ENCODE data around the gene TOMM6. TPM values are rescaled to one million over a fixed set of nuclear protein-coding genes. Genes with fewer than 3 reads are reported as not detected.

Gene TOMM6
- total RNA-seq, 1 experiment from 2014 or later: 157 TPM

- no peak for DNase-seq (ENCODE audit: low read depth)
These were observed 35.7 kb downstream of the TOMM6 start for GRCh38 chr6:41823178-41823577.

- DNase-seq (ENCODE audit: low read depth): no peak
These were observed 37.4 kb downstream of the TOMM6 start for GRCh38 chr6:41824571-41825569.

- no peak for DNase-seq (ENCODE audit: low read depth)
These were observed 39.0 kb downstream of the TOMM6 start for GRCh38 chr6:41826343-41827022.

GRCh38 chr6:41832263-41832662 lies 44.8 kb downstream of the TOMM6 start:
- no peak for DNase-seq (ENCODE audit: low read depth)

- peak; percentile 35 for DNase-seq (ENCODE audit: low read depth)
These were observed 48.6 kb downstream of the TOMM6 start for GRCh38 chr6:41836022-41836659.

GRCh38 chr6:41836660-41837052 lies 49.2 kb downstream of the TOMM6 start:
- DNase-seq (ENCODE audit: low read depth): peak; percentile 18

Other genes with a start within 250 kb of the TOMM6 start
- 6.5 and 11.6 TPM in 2 replicates for gene FOXP4, start 241.3 kb upstream of the TOMM6 start, total RNA-seq (2014; rRNA removed; shearing (Covaris generic))
- gene MDFI, start 149.2 kb upstream of the TOMM6 start, total RNA-seq (2014; rRNA removed; shearing (Covaris generic)): 0.79 and 1.4 TPM in 2 replicates
- gene TFEB, start 52.1 kb upstream of the TOMM6 start, total RNA-seq (2014; rRNA removed; shearing (Covaris generic)): 6.1 and 7.2 TPM in 2 replicates
- gene PGC, start 40.3 kb upstream of the TOMM6 start, total RNA-seq (2014; rRNA removed; shearing (Covaris generic)): not detected in 2 replicates
- 0.34 and 2.4 TPM in 2 replicates for gene FRS3, start 7.8 kb upstream of the TOMM6 start, total RNA-seq (2014; rRNA removed; shearing (Covaris generic))
- 0.12 and 0.30 TPM in 2 replicates for gene PRICKLE4, start 6.9 kb upstream of the TOMM6 start, total RNA-seq (2014; rRNA removed; shearing (Covaris generic))
- 2.6 and 3.6 TPM in 2 replicates for gene USP49, start 107.7 kb downstream of the TOMM6 start, total RNA-seq (2014; rRNA removed; shearing (Covaris generic))
- gene MED20, start 133.4 kb downstream of the TOMM6 start, total RNA-seq (2014; rRNA removed; shearing (Covaris generic)): 23.5 and 49.9 TPM in 2 replicates
- gene BYSL, start 133.8 kb downstream of the TOMM6 start, total RNA-seq (2014; rRNA removed; shearing (Covaris generic)): 16.0 and 19.2 TPM in 2 replicates
- 141 and 146 TPM in 2 replicates for gene CCND3, start 154.1 kb downstream of the TOMM6 start, total RNA-seq (2014; rRNA removed; shearing (Covaris generic))

All from M059J (cell line).